ENCODE measurements around the gene EBLN1.
A peak's percentile ranks its signal among the peaks of the same experiment; 100 is the strongest.

The EBLN1 gene

GRCh38 chr10:22251751-22252223, 34.0 kb upstream of the EBLN1 start:
- TF ChIP-seq USF1 (IDR thresholded peaks at IDR 0.05): no peak
- TF ChIP-seq RAD21 (IDR thresholded peaks at IDR 0.05; ENCODE audit: low read depth): no peak
- 0 out of 2 replicates have a peak, but pooled peaks have one; percentile 31 for TF ChIP-seq YY1 (IDR thresholded peaks at IDR 0.05; ENCODE audit: low read depth)
- no peak for TF ChIP-seq TCF12 (IDR thresholded peaks at IDR 0.05; ENCODE audit: low read depth)
- TF ChIP-seq TAF1 (IDR thresholded peaks at IDR 0.05; ENCODE audit: low read depth): peak; percentile 45; the same call in 1 of the 2 replicates
- no peak for TF ChIP-seq FOXM1 (IDR thresholded peaks at IDR 0.05; ENCODE audit: borderline replicate concordance, low read depth)
- TF ChIP-seq EP300 (IDR thresholded peaks at IDR 0.05; ENCODE audit: borderline replicate concordance): no peak
- TF ChIP-seq EGR1 (IDR thresholded peaks at IDR 0.05): 0 out of 2 replicates have a peak, but pooled peaks have one; percentile 38

GRCh38 chr10:22250897-22251660, 33.3 kb upstream of the EBLN1 start:
- TF ChIP-seq TEAD4 (IDR thresholded peaks at IDR 0.05): no peak

GRCh38 chr10:22247636-22248035, 29.8 kb upstream of the EBLN1 start:
- TF ChIP-seq EP300 (IDR thresholded peaks at IDR 0.05; ENCODE audit: borderline replicate concordance) (no peak), ZBTB7A (IDR thresholded peaks at IDR 0.05; ENCODE audit: low read depth) (no peak), TCF12 (IDR thresholded peaks at IDR 0.05; ENCODE audit: low read depth) (no peak), NFIC (IDR thresholded peaks at IDR 0.05) (no peak), RAD21 (IDR thresholded peaks at IDR 0.05; ENCODE audit: low read depth) (no peak), YY1 (IDR thresholded peaks at IDR 0.05; ENCODE audit: low read depth) (no peak), CEBPB (IDR thresholded peaks at IDR 0.05) (no peak), TEAD4 (IDR thresholded peaks at IDR 0.05) (no peak), REST (IDR thresholded peaks at IDR 0.05; ENCODE audit: low read depth) (no peak), MAX (IDR thresholded peaks at IDR 0.05) (no peak), USF1 (IDR thresholded peaks at IDR 0.05) (no peak), CREB1 (IDR thresholded peaks at IDR 0.05; ENCODE audit: low read depth) (no peak), EGR1 (IDR thresholded peaks at IDR 0.05) (no peak), TAF1 (IDR thresholded peaks at IDR 0.05; ENCODE audit: low read depth) (no peak), FOXM1 (IDR thresholded peaks at IDR 0.05; ENCODE audit: borderline replicate concordance, low read depth) (no peak)

GRCh38 chr10:22246680-22247391, 29.0 kb upstream of the EBLN1 start:
- no peak for TF ChIP-seq EGR1 (IDR thresholded peaks at IDR 0.05)
- TF ChIP-seq FOXM1 (IDR thresholded peaks at IDR 0.05; ENCODE audit: borderline replicate concordance, low read depth): no peak
- TF ChIP-seq CREB1 (IDR thresholded peaks at IDR 0.05; ENCODE audit: low read depth): no peak
- no peak for TF ChIP-seq RAD21 (IDR thresholded peaks at IDR 0.05; ENCODE audit: low read depth)
- TF ChIP-seq MAX (IDR thresholded peaks at IDR 0.05): no peak
- no peak for TF ChIP-seq YY1 (IDR thresholded peaks at IDR 0.05; ENCODE audit: low read depth)
- TF ChIP-seq TEAD4 (IDR thresholded peaks at IDR 0.05): no peak
- no peak for TF ChIP-seq EP300 (IDR thresholded peaks at IDR 0.05; ENCODE audit: borderline replicate concordance)

GRCh38 chr10:22245567-22245966, 27.8 kb upstream of the EBLN1 start:
- TF ChIP-seq MAX (IDR thresholded peaks at IDR 0.05): no peak
- TF ChIP-seq TEAD4 (IDR thresholded peaks at IDR 0.05): peak; percentile 55; the same call in 1 of the 2 replicates

- TF ChIP-seq CEBPB (IDR thresholded peaks at IDR 0.05) (no peak), TEAD4 (IDR thresholded peaks at IDR 0.05) (no peak), ZBTB7A (IDR thresholded peaks at IDR 0.05; ENCODE audit: low read depth) (no peak), MAX (IDR thresholded peaks at IDR 0.05) (no peak)
These were observed 27.0 kb upstream of the EBLN1 start for GRCh38 chr10:22244855-22245254.

GRCh38 chr10:22244001-22244400, 26.2 kb upstream of the EBLN1 start:
- TF ChIP-seq TEAD4 (IDR thresholded peaks at IDR 0.05): no peak
- no peak for TF ChIP-seq RAD21 (IDR thresholded peaks at IDR 0.05; ENCODE audit: low read depth)
- no peak for TF ChIP-seq YY1 (IDR thresholded peaks at IDR 0.05; ENCODE audit: low read depth)
